HG02763 (cell line): ENCODE measurements around the gene ANKS1B.
"Not testable (repeated sequence)": the region's sequence is repeated elsewhere in the genome, so short reads cannot be mapped to it uniquely, and the experiment has no call there.

Experiments
- ATAC-seq: cut with Tn5 transposase; IDR thresholded peaks from one replicate; pipeline ENCODE4 v1.9.1; 2021; ENCODE audit warnings: mild to moderate bottlenecking, moderate library complexity; ENCODE audit not compliant: unreplicated experiment

ANKS1B gene

GRCh38 chr12:99035803-99036202 lies 948.9 kb downstream of the ANKS1B start:
- ATAC-seq, result no peak

GRCh38 chr12:99034201-99034600 lies 950.5 kb downstream of the ANKS1B start:
- ATAC-seq, result not testable (repeated sequence)

- ATAC-seq, result no peak
Observed at GRCh38 chr12:99029511-99030271, 955.0 kb downstream of the ANKS1B start.

- ATAC-seq, result no peak
Observed at GRCh38 chr12:99027461-99027860, 957.3 kb downstream of the ANKS1B start.

GRCh38 chr12:99027055-99027393 lies 957.7 kb downstream of the ANKS1B start:
- ATAC-seq, result no peak

GRCh38 chr12:99026332-99027054 lies 958.2 kb downstream of the ANKS1B start:
- ATAC-seq, result peak; percentile 52

GRCh38 chr12:99024870-99025269 lies 959.9 kb downstream of the ANKS1B start:
- no peak for ATAC-seq

GRCh38 chr12:99024191-99024590 lies 960.5 kb downstream of the ANKS1B start:
- ATAC-seq, result no peak

- ATAC-seq, result no peak
Observed at GRCh38 chr12:99020871-99021270, 963.9 kb downstream of the ANKS1B start.

- no peak for ATAC-seq
Observed at GRCh38 chr12:99019798-99020197, 964.9 kb downstream of the ANKS1B start.

GRCh38 chr12:99017971-99018370 lies 966.8 kb downstream of the ANKS1B start:
- no peak for ATAC-seq

GRCh38 chr12:99009654-99010296 lies 975.0 kb downstream of the ANKS1B start:
- ATAC-seq, result no peak

GRCh38 chr12:99005601-99006000 lies 979.1 kb downstream of the ANKS1B start:
- ATAC-seq, result no peak

- ATAC-seq, result no peak
Observed at GRCh38 chr12:99004799-99005466, 979.8 kb downstream of the ANKS1B start.

- no peak for ATAC-seq
Observed at GRCh38 chr12:99002731-99003130, 982.0 kb downstream of the ANKS1B start.

- ATAC-seq, result no peak
Observed at GRCh38 chr12:99002156-99002555, 982.6 kb downstream of the ANKS1B start.

GRCh38 chr12:98999559-98999958 lies 985.2 kb downstream of the ANKS1B start:
- no peak for ATAC-seq

- no peak for ATAC-seq
Observed at GRCh38 chr12:98998697-98999299, 985.9 kb downstream of the ANKS1B start.

GRCh38 chr12:98997899-98998298 lies 986.8 kb downstream of the ANKS1B start:
- ATAC-seq, result no peak

- no peak for ATAC-seq
Observed at GRCh38 chr12:98990648-98991047, 994.1 kb downstream of the ANKS1B start.

- no peak for ATAC-seq
Observed at GRCh38 chr12:98985156-98985555, 999.6 kb downstream of the ANKS1B start.
